AG04450 (cell line): ENCODE measurements around the gene NNT. TPM values are rescaled to one million over a fixed set of nuclear protein-coding genes. Genes with fewer than 3 reads are reported as not detected.

Source experiments
- CTCF ChIA-PET: fragments of 300-600, 350-600 bp; formaldehyde crosslinking; extraction: SDS; loops from one replicate; lab custom pipeline; 2022; ENCODE audit warnings: antibody characterized with exemption, inconsistent platforms; lab: Charles Lee
- POLR2A ChIA-PET: fragments of 350-600 bp; formaldehyde crosslinking; extraction: SDS; loops from one replicate; lab custom pipeline; 2021; ENCODE audit warnings: antibody characterized with exemption, inconsistent platforms; lab: Yijun Ruan, JAX
- DNase-seq: peaks from one replicate; pipeline ENCODE4 v3.0.0-alpha.2; 2011; ENCODE audit warnings: low read depth, low spot score
- H3K27ac ChIP-seq: one replicate; pipeline ENCODE4 v1.5.1; 2012; ENCODE audit warnings: low read depth, low read length, control low read depth
- H3K27me3 ChIP-seq: one replicate; pipeline ENCODE4 v1.6.0; 2012; ENCODE audit warnings: low read length; ENCODE audit not compliant: control insufficient read depth, insufficient read depth
- H3K4me3 ChIP-seq: 2 replicates; pipeline ENCODE4 v1.5.1; 2011; ENCODE audit warnings: mild to moderate bottlenecking, low read depth, low read length, control low read depth
- H3K9me3 ChIP-seq: 2 replicates; pipeline ENCODE4 v1.5.1; 2012; ENCODE audit warnings: low read length; ENCODE audit not compliant: control insufficient read depth, insufficient read depth
- CTCF ChIP-seq: IDR thresholded peaks from 2 replicates; pipeline ENCODE4 v1.5.1; 2011; ENCODE audit warnings: low read depth, low read length, control low read depth, inconsistent platforms
- polyA plus RNA-seq: library from polyadenylated mRNA; depleted of rRNA; stranded (reverse); fragments of >200 nt; gene quantifications from 2 replicates; pipeline ENCODE4 v1.2.3, GENCODE V29; 2011

Gene NNT
- polyA plus RNA-seq, 1 experiment, result 64.6 TPM

GRCh38 chr5:43631182-43631910 lies 28.4 kb downstream of the NNT start:
- no peak overlapping the region for H3K27ac ChIP-seq
- CTCF ChIA-PET, result interaction anchor here (0.5 to 5.8 kb wide), 72 partner anchors 8 to 1740 kb away, joined by 3 to 121 read pairs (median 5); partner anchors contain the start of genes NNT and TMEM267
- no peak overlapping the region for H3K4me3 ChIP-seq
- DNase-seq, result peak; percentile 60
- peak; percentile 77 for TF ChIP-seq CTCF
- no peaks in the 10 kb centered on the region for H3K27me3 ChIP-seq
- H3K9me3 ChIP-seq, result no peaks in the 10 kb centered on the region
- POLR2A ChIA-PET, result interaction anchor here (0.6 kb wide), 1 partner anchor 18 kb away, joined by 4 read pairs; no protein-coding TSS in a partner anchor

- TF ChIP-seq CTCF, result no peak
- Histone ChIP-seq H3K9me3 (no peaks in the 10 kb centered on the region), H3K27me3 (no peaks in the 10 kb centered on the region), H3K4me3 (no peak overlapping the region), H3K27ac (no peak overlapping the region)
- ChIA-PET CTCF (no interaction called here), POLR2A (no interaction called here)
- DNase-seq, result no peak
Measured at GRCh38 chr5:43634621-43635020, 31.6 kb downstream of the NNT start.

GRCh38 chr5:43635374-43635773 lies 32.4 kb downstream of the NNT start:
- H3K9me3 ChIP-seq, result no peaks in the 10 kb centered on the region
- CTCF ChIA-PET, result interaction anchor here (1.4 kb wide), 1 partner anchor 11 kb away, joined by 4 read pairs; no protein-coding TSS in a partner anchor
- H3K4me3 ChIP-seq, result no peak overlapping the region
- DNase-seq, result no peak
- POLR2A ChIA-PET, result no interaction called here
- no peak for TF ChIP-seq CTCF
- H3K27me3 ChIP-seq, result no peaks in the 10 kb centered on the region
- H3K27ac ChIP-seq, result no peak overlapping the region

GRCh38 chr5:43636076-43636475 lies 33.1 kb downstream of the NNT start:
- no peak overlapping the region for H3K27ac ChIP-seq
- TF ChIP-seq CTCF, result no peak
- no peaks in the 10 kb centered on the region for H3K9me3 ChIP-seq
- DNase-seq, result no peak
- ChIA-PET CTCF (interaction anchor here (1.3 to 1.4 kb wide), 2 partner anchors 9 to 12 kb away, joined by 4 to 8 read pairs; no protein-coding TSS in a partner anchor), POLR2A (no interaction called here)
- H3K4me3 ChIP-seq, result no peak overlapping the region
- H3K27me3 ChIP-seq, result no peaks in the 10 kb centered on the region

GRCh38 chr5:43637416-43637815 lies 34.4 kb downstream of the NNT start:
- H3K9me3 ChIP-seq, result no peaks in the 10 kb centered on the region
- POLR2A ChIA-PET, result no interaction called here
- no peaks in the 10 kb centered on the region for H3K27me3 ChIP-seq
- DNase-seq, result no peak
- no peak overlapping the region for H3K4me3 ChIP-seq
- H3K27ac ChIP-seq, result no peak overlapping the region
- no peak for TF ChIP-seq CTCF
- CTCF ChIA-PET, result interaction anchor here (0.6 to 0.7 kb wide), 3 partner anchors 8 to 695 kb away, joined by 3 read pairs; no protein-coding TSS in a partner anchor
